Memory B cell (primary cell): ENCODE results near the gene LRP8.

ENCODE experiments used
- ATAC-seq: fragments of 150-1000 bp; cut with Tn5 transposase; 2 replicates; pipeline ENCODE4 v1.10.0; 2021; ENCODE audit warnings: low read depth, mild to moderate bottlenecking, moderate library complexity
- DNase-seq, 2 donors: peaks; one replicate each; pipeline ENCODE4 v3.0.0; 2022; ENCODE audit warnings: low spot score in 2 of 2
- H3K27ac Mint-ChIP-seq: one replicate; pipeline ENCODE4 v1.8.0; 2022; ENCODE audit warnings: mild to moderate bottlenecking, moderate library complexity, mixed read lengths
- H3K27me3 Mint-ChIP-seq: one replicate; pipeline ENCODE4 v1.8.0; 2022; ENCODE audit warnings: mixed read lengths
- H3K36me3 Mint-ChIP-seq: one replicate; pipeline ENCODE4 v1.8.0; 2022; ENCODE audit warnings: mild to moderate bottlenecking, mixed read lengths
- H3K4me1 Mint-ChIP-seq: one replicate; pipeline ENCODE4 v1.8.0; 2022; ENCODE audit warnings: mixed read lengths
- H3K4me3 Mint-ChIP-seq: one replicate; pipeline ENCODE4 v1.8.0; 2022; ENCODE audit warnings: mild to moderate bottlenecking, moderate library complexity, mixed read lengths
- H3K9me3 Mint-ChIP-seq: one replicate; pipeline ENCODE4 v1.8.0; 2022; ENCODE audit warnings: mixed read lengths

LRP8 gene

DNA sequence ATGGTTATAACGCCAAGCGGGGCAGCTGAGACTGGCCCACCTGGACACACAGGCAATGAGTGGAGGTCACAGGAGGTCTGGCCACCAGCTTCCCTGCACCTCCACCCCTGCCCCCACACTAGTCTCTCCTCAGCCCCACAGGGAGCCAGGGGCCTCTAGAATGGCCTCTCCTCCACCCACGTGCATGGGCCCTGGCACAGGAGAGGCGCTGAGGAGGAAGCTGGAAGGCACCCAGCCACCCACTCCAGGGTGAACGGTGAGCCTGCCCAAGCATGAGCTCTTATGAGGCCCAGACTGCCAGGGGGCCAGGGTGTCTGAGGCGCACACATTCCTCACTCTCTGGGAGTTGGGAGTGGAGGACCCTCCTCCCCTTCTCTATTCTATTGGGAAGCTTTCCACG, 22.2 kb downstream of the LRP8 start:
- ATAC-seq (no peak), DNase-seq (no peak)
- Mint-ChIP-seq H3K27ac (no peak overlapping the region), H3K9me3 (no peaks in the 10 kb centered on the region), H3K4me3 (no peak overlapping the region), H3K4me1 (no peaks in the 10 kb centered on the region), H3K27me3 (no peaks in the 10 kb centered on the region), H3K36me3 (no peaks in the 10 kb centered on the region)

- no peak for DNase-seq
- Mint-ChIP-seq H3K9me3 (no peaks in the 10 kb centered on the region), H3K4me3 (no peak overlapping the region)
Observed at GRCh38 chr1:53304527-53304926, 23.3 kb downstream of the LRP8 start.

DNA sequence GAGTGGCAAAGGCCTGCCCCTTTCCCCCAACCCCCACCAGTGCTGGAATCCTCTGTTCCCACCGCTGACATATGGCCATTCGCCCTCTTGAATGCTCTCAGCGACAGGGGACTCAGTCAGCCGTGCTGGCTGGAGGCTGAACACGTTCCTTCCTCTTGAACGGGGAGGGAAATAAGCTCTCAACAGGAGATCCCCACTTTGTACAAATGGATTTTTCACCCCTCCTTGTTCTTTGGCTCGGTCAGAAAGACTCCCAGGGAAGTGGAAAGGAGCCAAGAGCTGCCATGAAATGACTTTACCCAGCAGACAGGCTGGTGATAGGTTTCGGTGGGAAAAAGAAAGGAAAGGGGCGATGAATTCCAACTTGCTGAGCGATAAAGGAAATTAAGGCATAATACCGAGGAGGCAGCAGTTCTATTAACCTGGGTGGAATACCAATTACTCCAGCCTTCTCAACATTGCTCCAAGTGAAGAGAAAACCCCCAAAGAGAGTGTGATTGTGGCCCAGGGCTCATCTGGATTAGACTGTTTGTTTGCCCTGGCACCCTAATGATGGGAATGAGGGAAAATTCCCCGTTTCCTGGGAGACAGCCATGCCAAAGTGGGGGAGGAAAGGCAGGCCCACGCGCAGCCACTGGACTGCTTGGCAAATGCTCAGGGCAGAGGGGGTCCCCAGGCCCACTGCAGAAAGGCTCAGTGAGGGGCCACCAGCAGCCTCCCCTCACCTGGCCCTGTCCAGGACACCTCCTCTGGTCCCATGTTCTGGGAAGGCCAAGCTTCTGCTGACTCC, 23.9 kb downstream of the LRP8 start:
- ATAC-seq (no peak), DNase-seq (no peak)
- Mint-ChIP-seq H3K9me3 (no peaks in the 10 kb centered on the region), H3K36me3 (no peaks in the 10 kb centered on the region), H3K4me3 (no peak overlapping the region), H3K27ac (no peak overlapping the region), H3K27me3 (no peaks in the 10 kb centered on the region), H3K4me1 (no peaks in the 10 kb centered on the region)

More at GRCh38 chr1:53304527-53304926, 23.3 kb downstream of the LRP8 start:
- no peaks in the 10 kb centered on the region for H3K36me3 Mint-ChIP-seq
- no peak overlapping the region for H3K27ac Mint-ChIP-seq
- no peaks in the 10 kb centered on the region for H3K27me3 Mint-ChIP-seq
- H3K4me1 Mint-ChIP-seq: no peaks in the 10 kb centered on the region
- no peak for ATAC-seq

DNA sequence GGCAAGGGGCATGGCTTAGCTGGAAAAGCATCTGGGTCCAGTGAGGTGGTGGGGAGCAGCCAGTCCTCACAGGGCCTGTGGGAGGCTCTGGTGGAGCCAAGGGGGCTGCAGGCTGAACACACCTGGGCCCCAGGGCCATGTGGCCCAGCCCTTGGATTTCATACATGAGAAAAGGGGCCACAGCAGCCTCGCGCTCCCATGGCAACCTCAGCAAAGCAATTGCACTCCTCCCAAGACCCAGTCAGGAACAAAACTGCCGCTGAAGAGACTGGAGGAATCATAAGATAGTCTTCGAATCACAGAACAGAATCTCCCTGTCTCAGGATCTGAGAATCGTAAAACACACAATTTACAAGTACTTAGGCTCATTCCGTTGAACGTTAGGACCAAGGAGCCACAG, 24.6 kb downstream of the LRP8 start:
- no peaks in the 10 kb centered on the region for H3K4me1 Mint-ChIP-seq
- H3K4me3 Mint-ChIP-seq: no peak overlapping the region
- H3K9me3 Mint-ChIP-seq: no peaks in the 10 kb centered on the region
- no peak for DNase-seq
- H3K27ac Mint-ChIP-seq: no peak overlapping the region
- no peaks in the 10 kb centered on the region for H3K27me3 Mint-ChIP-seq
- H3K36me3 Mint-ChIP-seq: no peaks in the 10 kb centered on the region
- no peak for ATAC-seq

- no peak for DNase-seq
- H3K36me3 Mint-ChIP-seq: no peaks in the 10 kb centered on the region
- H3K27me3 Mint-ChIP-seq: no peaks in the 10 kb centered on the region
- ATAC-seq: no peak
- H3K4me3 Mint-ChIP-seq: no peak overlapping the region
- H3K4me1 Mint-ChIP-seq: no peaks in the 10 kb centered on the region
- no peaks in the 10 kb centered on the region for H3K9me3 Mint-ChIP-seq
- no peak overlapping the region for H3K27ac Mint-ChIP-seq
Observed at GRCh38 chr1:53299233-53299632, 28.6 kb downstream of the LRP8 start.

- H3K36me3 Mint-ChIP-seq: no peaks in the 10 kb centered on the region
- ATAC-seq (no peak), DNase-seq (no peak)
- peaks cover 8% of the 10 kb centered on the region for H3K4me1 Mint-ChIP-seq
- H3K9me3 Mint-ChIP-seq: no peaks in the 10 kb centered on the region
- H3K27ac Mint-ChIP-seq: no peak overlapping the region
- no peaks in the 10 kb centered on the region for H3K27me3 Mint-ChIP-seq
- no peak overlapping the region for H3K4me3 Mint-ChIP-seq
Observed at GRCh38 chr1:53298045-53298637, 29.7 kb downstream of the LRP8 start.

GRCh38 chr1:53297195-53297594, 30.7 kb downstream of the LRP8 start:
- Mint-ChIP-seq H3K36me3 (no peaks in the 10 kb centered on the region), H3K9me3 (no peaks in the 10 kb centered on the region), H3K4me3 (no peak overlapping the region), H3K4me1 (peaks cover 17% of the 10 kb centered on the region), H3K27me3 (no peaks in the 10 kb centered on the region), H3K27ac (no peak overlapping the region)
- ATAC-seq: no peak
- no peak for DNase-seq

GRCh38 chr1:53296117-53296749, 31.6 kb downstream of the LRP8 start:
- Mint-ChIP-seq H3K27ac (no peak overlapping the region), H3K4me3 (no peak overlapping the region), H3K36me3 (no peaks in the 10 kb centered on the region), H3K27me3 (no peaks in the 10 kb centered on the region), H3K9me3 (no peaks in the 10 kb centered on the region), H3K4me1 (peaks cover 17% of the 10 kb centered on the region)
- ATAC-seq (no peak), DNase-seq (no peak)

DNA sequence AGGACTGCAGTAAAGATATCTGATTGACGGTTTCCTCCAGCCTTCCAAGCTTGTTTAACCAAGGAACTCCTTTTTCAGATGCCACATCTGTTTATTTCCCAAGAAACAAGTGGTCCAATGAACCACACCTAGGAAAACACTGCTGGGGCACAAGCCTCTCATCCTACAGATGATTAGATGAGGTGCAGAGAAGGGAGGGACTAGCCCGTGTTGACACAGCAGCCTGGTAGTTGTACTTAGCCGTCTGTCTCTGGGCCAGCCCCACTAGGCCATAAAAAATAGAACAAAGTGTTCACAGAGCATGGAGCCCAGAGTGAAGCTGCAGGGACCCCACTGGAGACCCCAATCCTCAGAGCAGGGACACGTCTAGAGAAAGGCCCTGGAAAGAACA, 32.1 kb downstream of the LRP8 start:
- Mint-ChIP-seq H3K4me3 (no peak overlapping the region), H3K27ac (no peak overlapping the region), H3K9me3 (no peaks in the 10 kb centered on the region), H3K27me3 (no peaks in the 10 kb centered on the region), H3K4me1 (peaks cover 17% of the 10 kb centered on the region), H3K36me3 (no peaks in the 10 kb centered on the region)
- ATAC-seq: no peak
- no peak for DNase-seq

DNA sequence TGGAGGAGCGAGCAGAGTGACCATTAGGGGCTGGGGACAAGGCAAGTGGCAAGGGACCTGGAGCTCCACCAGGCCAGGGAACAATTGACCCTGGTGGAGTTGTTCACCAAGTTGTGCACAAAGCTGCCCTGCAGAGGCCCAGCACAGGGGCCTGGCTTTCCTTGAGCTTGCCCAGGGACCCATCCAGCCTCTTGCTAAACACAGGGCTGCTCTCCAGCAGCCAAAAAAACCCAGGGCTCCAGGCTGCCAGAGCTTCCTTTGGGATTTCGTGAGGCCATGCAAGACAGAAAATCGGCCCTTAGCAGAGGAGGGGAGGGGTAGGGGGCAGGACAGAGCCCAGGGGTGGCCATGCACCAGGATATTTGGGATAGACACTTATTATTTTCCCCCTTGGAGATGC, 32.6 kb downstream of the LRP8 start:
- Mint-ChIP-seq H3K27me3 (no peaks in the 10 kb centered on the region), H3K4me1 (peaks cover 17% of the 10 kb centered on the region), H3K4me3 (no peak overlapping the region), H3K27ac (no peak overlapping the region), H3K36me3 (no peaks in the 10 kb centered on the region), H3K9me3 (no peaks in the 10 kb centered on the region)
- DNase-seq: no peak
- ATAC-seq: no peak

GRCh38 chr1:53294567-53294966, 33.3 kb downstream of the LRP8 start:
- no peak overlapping the region for H3K4me3 Mint-ChIP-seq
- H3K4me1 Mint-ChIP-seq: peaks cover 17% of the 10 kb centered on the region
- H3K27ac Mint-ChIP-seq: no peak overlapping the region
- ATAC-seq (no peak), DNase-seq (no peak)
- no peaks in the 10 kb centered on the region for H3K9me3 Mint-ChIP-seq
- H3K36me3 Mint-ChIP-seq: no peaks in the 10 kb centered on the region
- no peaks in the 10 kb centered on the region for H3K27me3 Mint-ChIP-seq

GRCh38 chr1:53294061-53294460, 33.8 kb downstream of the LRP8 start:
- H3K4me3 Mint-ChIP-seq: no peak overlapping the region
- H3K27ac Mint-ChIP-seq: no peak overlapping the region
- no peaks in the 10 kb centered on the region for H3K27me3 Mint-ChIP-seq
- DNase-seq (no peak), ATAC-seq (no peak)
- no peaks in the 10 kb centered on the region for H3K36me3 Mint-ChIP-seq
- no peaks in the 10 kb centered on the region for H3K9me3 Mint-ChIP-seq
- peaks cover 17% of the 10 kb centered on the region for H3K4me1 Mint-ChIP-seq

- Mint-ChIP-seq H3K27ac (peak overlapping the region; percentile 70), H3K4me1 (peaks cover 17% of the 10 kb centered on the region), H3K4me3 (no peak overlapping the region), H3K9me3 (no peaks in the 10 kb centered on the region), H3K36me3 (peaks cover under 1% of the 10 kb centered on the region), H3K27me3 (no peaks in the 10 kb centered on the region)
- ATAC-seq (no peak), DNase-seq (no peak)
Observed at GRCh38 chr1:53293123-53293522, 34.7 kb downstream of the LRP8 start.

DNA sequence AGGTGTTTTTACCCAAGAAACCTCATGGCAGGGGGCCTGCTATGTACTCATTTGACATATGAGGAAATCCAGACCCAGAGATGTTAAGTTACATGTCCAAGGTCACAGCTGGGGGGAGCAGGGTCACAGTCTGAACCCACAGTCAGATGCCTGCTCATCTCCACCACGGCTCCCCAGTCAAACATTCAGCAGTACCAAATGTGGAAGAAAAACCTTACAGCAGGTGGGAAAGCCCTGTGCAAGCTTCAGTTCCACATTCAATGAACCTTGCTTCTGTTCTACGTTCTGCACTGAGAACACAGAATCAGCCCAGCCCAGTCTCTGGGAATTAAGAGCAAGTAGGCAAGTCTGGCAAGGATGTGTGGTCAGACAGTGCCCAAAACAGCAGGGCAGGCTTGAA, 35.2 kb downstream of the LRP8 start:
- peak; percentile 71 for ATAC-seq
- peaks cover 2% of the 10 kb centered on the region for H3K36me3 Mint-ChIP-seq
- peak overlapping the region; percentile 70 for H3K27ac Mint-ChIP-seq
- H3K4me1 Mint-ChIP-seq: peaks cover 17% of the 10 kb centered on the region
- no peak for DNase-seq
- no peaks in the 10 kb centered on the region for H3K27me3 Mint-ChIP-seq
- no peaks in the 10 kb centered on the region for H3K9me3 Mint-ChIP-seq
- peak overlapping the region; percentile 56 for H3K4me3 Mint-ChIP-seq
